ENCODE results near the gene RAB3IL1. TPM values are rescaled to one million over a fixed set of nuclear protein-coding genes. Genes with fewer than 3 reads are reported as not detected.

RAB3IL1 gene
- total and polyA plus RNA-seq, 9 of the 15 experiments (the other 6 are each of a cell fraction or from before 2014, with no cell fraction given), result 0.15 to 42.6 (median 15.5) TPM

DNA sequence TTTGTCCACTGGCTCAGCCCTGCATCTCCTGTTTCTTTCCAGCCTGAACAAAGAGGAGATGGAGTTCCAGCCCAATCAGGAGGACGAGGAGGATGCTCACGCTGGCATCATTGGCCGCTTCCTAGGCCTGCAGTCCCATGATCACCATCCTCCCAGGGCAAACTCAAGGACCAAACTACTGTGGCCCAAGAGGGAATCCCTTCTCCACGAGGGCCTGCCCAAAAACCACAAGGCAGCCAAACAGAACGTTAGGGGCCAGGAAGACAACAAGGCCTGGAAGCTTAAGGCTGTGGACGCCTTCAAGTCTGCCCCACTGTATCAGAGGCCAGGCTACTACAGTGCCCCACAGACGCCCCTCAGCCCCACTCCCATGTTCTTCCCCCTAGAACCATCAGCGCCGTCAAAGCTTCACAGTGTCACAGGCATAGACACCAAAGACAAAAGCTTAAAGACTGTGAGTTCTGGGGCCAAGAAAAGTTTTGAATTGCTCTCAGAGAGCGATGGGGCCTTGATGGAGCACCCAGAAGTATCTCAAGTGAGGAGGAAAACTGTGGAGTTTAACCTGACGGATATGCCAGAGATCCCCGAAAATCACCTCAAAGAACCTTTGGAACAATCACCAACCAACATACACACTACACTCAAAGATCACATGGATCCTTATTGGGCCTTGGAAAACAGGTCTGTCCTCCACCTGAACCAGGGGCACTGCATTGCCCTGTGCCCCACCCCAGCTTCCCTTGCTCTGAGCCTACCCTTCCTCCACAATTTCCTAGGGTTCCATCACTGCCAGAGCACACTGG lies 45.0 kb upstream of the RAB3IL1 start (continued):
- TF ChIP-seq, protein P1, sequence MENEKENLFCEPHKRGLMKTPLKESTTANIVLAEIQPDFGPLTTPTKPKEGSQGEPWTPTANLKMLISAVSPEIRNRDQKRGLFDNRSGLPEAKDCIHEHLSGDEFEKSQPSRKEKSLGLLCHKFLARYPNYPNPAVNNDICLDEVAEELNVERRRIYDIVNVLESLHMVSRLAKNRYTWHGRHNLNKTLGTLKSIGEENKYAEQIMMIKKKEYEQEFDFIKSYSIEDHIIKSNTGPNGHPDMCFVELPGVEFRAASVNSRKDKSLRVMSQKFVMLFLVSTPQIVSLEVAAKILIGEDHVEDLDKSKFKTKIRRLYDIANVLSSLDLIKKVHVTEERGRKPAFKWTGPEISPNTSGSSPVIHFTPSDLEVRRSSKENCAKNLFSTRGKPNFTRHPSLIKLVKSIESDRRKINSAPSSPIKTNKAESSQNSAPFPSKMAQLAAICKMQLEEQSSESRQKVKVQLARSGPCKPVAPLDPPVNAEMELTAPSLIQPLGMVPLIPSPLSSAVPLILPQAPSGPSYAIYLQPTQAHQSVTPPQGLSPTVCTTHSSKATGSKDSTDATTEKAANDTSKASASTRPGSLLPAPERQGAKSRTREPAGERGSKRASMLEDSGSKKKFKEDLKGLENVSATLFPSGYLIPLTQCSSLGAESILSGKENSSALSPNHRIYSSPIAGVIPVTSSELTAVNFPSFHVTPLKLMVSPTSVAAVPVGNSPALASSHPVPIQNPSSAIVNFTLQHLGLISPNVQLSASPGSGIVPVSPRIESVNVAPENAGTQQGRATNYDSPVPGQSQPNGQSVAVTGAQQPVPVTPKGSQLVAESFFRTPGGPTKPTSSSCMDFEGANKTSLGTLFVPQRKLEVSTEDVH (IDR thresholded peaks at IDR 0.05; ENCODE audit: low read depth, partially characterized antibody), result peak; percentile 23
- TF ChIP-seq NR2C1 (IDR thresholded peaks at IDR 0.05) (no peak), NR2C1 (tag; IDR thresholded peaks at IDR 0.05) (no peak), HNRNPL (IDR thresholded peaks at IDR 0.05; ENCODE audit: low read depth, low read length) (no peak), BRD4 (IDR thresholded peaks at IDR 0.05) (no peak), TEAD4 (IDR thresholded peaks at IDR 0.05; ENCODE audit: low read length) (no peak), TEAD4 (CRISPR knock-in tag; IDR thresholded peaks at IDR 0.05; ENCODE audit: borderline replicate concordance) (no peak)
- TF ChIP-seq, protein P2, sequence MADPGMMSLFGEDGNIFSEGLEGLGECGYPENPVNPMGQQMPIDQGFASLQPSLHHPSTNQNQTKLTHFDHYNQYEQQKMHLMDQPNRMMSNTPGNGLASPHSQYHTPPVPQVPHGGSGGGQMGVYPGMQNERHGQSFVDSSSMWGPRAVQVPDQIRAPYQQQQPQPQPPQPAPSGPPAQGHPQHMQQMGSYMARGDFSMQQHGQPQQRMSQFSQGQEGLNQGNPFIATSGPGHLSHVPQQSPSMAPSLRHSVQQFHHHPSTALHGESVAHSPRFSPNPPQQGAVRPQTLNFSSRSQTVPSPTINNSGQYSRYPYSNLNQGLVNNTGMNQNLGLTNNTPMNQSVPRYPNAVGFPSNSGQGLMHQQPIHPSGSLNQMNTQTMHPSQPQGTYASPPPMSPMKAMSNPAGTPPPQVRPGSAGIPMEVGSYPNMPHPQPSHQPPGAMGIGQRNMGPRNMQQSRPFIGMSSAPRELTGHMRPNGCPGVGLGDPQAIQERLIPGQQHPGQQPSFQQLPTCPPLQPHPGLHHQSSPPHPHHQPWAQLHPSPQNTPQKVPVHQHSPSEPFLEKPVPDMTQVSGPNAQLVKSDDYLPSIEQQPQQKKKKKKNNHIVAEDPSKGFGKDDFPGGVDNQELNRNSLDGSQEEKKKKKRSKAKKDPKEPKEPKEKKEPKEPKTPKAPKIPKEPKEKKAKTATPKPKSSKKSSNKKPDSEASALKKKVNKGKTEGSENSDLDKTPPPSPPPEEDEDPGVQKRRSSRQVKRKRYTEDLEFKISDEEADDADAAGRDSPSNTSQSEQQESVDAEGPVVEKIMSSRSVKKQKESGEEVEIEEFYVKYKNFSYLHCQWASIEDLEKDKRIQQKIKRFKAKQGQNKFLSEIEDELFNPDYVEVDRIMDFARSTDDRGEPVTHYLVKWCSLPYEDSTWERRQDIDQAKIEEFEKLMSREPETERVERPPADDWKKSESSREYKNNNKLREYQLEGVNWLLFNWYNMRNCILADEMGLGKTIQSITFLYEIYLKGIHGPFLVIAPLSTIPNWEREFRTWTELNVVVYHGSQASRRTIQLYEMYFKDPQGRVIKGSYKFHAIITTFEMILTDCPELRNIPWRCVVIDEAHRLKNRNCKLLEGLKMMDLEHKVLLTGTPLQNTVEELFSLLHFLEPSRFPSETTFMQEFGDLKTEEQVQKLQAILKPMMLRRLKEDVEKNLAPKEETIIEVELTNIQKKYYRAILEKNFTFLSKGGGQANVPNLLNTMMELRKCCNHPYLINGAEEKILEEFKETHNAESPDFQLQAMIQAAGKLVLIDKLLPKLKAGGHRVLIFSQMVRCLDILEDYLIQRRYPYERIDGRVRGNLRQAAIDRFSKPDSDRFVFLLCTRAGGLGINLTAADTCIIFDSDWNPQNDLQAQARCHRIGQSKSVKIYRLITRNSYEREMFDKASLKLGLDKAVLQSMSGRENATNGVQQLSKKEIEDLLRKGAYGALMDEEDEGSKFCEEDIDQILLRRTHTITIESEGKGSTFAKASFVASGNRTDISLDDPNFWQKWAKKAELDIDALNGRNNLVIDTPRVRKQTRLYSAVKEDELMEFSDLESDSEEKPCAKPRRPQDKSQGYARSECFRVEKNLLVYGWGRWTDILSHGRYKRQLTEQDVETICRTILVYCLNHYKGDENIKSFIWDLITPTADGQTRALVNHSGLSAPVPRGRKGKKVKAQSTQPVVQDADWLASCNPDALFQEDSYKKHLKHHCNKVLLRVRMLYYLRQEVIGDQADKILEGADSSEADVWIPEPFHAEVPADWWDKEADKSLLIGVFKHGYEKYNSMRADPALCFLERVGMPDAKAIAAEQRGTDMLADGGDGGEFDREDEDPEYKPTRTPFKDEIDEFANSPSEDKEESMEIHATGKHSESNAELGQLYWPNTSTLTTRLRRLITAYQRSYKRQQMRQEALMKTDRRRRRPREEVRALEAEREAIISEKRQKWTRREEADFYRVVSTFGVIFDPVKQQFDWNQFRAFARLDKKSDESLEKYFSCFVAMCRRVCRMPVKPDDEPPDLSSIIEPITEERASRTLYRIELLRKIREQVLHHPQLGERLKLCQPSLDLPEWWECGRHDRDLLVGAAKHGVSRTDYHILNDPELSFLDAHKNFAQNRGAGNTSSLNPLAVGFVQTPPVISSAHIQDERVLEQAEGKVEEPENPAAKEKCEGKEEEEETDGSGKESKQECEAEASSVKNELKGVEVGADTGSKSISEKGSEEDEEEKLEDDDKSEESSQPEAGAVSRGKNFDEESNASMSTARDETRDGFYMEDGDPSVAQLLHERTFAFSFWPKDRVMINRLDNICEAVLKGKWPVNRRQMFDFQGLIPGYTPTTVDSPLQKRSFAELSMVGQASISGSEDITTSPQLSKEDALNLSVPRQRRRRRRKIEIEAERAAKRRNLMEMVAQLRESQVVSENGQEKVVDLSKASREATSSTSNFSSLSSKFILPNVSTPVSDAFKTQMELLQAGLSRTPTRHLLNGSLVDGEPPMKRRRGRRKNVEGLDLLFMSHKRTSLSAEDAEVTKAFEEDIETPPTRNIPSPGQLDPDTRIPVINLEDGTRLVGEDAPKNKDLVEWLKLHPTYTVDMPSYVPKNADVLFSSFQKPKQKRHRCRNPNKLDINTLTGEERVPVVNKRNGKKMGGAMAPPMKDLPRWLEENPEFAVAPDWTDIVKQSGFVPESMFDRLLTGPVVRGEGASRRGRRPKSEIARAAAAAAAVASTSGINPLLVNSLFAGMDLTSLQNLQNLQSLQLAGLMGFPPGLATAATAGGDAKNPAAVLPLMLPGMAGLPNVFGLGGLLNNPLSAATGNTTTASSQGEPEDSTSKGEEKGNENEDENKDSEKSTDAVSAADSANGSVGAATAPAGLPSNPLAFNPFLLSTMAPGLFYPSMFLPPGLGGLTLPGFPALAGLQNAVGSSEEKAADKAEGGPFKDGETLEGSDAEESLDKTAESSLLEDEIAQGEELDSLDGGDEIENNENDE (IDR thresholded peaks at IDR 0.05; ENCODE audit: low read depth, low read length), result no peak

All from K562 (cell line).